ENCODE measurements around the gene CACNA2D3. TPM values are rescaled to one million over a fixed set of nuclear protein-coding genes. Genes with fewer than 3 reads are reported as not detected.

The CACNA2D3 gene
- total RNA-seq, 4 donors from 2014 or later: 0.94 to 3.6 (median 2.1) TPM

GRCh38 chr3:54631516-54632325, 509.4 kb downstream of the CACNA2D3 start:
- TF ChIP-seq CTCF (IDR thresholded peaks at IDR 0.05; ENCODE audit: low read depth): no peak

DNA sequence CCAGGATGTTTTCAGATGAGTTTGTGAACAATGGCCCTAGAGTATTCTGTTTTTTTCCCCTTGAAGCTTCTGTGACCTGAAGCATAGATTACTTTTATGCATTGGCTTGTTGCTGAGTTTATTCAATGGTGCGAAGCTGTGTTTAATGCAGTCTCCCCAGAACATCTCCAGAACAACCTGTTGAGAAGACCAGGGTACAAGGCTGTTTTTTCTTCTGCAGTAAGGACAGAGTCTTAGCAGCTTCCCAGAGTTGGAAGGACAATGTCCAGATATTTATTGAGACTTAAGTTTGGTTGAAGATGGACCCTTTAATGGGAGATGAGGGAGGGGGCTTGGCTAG, 509.9 kb downstream of the CACNA2D3 start:
- no peak for TF ChIP-seq CTCF (IDR thresholded peaks at IDR 0.05; ENCODE audit: low read depth)

- no peak for TF ChIP-seq CTCF (IDR thresholded peaks at IDR 0.05; ENCODE audit: low read depth)
These were observed 510.5 kb downstream of the CACNA2D3 start for GRCh38 chr3:54632834-54633233.

GRCh38 chr3:54633444-54634121, 511.2 kb downstream of the CACNA2D3 start:
- TF ChIP-seq CTCF (IDR thresholded peaks at IDR 0.05; ENCODE audit: low read depth): no peak

DNA sequence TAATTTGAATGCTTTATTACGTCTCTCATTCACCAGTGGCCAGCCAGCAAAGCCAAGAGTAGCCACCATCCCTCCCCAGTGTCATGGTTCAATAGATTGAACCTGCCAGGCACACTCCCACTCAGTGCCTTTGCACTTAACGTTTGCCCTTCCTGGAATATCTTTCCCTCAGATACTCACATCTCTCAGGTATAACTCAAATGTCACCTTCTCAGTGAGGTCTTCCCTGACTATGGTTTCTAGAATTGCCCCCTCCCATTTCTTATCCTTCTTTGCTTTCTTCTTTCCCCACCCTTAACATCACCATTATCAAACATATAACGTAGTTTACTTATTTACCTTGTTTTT, 511.7 kb downstream of the CACNA2D3 start:
- TF ChIP-seq CTCF (IDR thresholded peaks at IDR 0.05; ENCODE audit: low read depth): no peak

DNA sequence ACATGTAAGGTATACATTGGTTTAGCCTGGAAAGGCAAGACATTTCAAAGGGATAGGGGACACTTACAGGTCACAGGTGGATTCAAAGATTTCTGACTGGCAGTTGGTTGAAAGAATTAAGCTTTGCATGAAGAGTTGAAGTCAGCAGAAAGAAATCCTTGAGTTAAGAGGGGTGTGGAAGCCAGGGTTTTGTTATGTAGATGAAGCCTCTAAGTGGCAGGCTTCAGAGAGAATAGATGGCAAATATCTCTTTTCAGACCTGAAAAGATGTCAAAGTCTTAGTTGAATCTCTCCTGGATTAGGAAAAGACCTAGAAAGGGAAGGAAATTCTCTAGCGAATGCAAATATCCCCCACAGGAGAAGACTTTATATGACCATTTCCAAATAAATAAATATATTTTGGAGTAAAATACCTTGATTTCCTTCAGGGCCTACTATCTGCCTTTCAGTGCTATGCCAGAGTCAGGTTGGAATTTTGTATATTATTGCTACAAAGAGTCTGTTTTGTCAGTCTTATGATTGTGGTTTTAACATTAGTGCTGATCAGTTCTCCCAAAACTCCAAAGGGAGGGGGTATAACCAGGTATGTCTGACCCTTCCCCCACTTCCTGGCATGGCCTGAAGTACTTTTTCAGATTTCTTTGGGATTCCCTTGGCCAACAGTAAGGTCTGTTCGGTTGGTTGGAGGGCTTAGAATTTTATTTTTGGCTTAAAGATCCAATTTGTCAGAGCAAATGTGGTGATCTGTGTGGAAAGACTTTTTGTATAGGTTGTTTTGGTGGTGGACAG, 519.1 kb downstream of the CACNA2D3 start:
- TF ChIP-seq CTCF (IDR thresholded peaks at IDR 0.05; ENCODE audit: low read depth): no peak

DNA sequence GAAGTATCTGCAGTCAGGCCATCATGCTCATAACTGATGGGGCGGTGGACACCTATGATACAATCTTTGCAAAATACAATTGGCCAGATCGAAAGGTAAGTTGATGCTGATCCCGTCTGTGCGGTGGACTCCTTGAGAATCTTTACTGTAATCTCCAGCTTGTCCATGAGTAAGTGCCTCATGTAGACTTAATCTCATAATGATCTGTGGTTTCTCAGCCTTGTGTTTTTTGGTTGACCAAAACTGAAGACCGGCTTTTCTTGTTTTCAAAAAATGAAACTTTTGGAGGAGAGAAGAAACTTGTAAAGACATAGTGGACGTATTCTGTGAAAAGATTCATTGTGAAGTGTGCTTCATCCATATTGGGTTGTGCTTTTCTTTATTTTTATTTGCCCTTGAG, 519.8 kb downstream of the CACNA2D3 start:
- no peak for TF ChIP-seq CTCF (IDR thresholded peaks at IDR 0.05; ENCODE audit: low read depth)
